IMR-90 (cell line): ENCODE results near the gene SOX6. TPM values are rescaled to one million over a fixed set of nuclear protein-coding genes. Genes with fewer than 3 reads are reported as not detected.

Experiments
- ATAC-seq: fragments of 200-7000 bp; cut with Tn5 transposase; 2 replicates; pipeline ENCODE4 v1.9.1; 2020; ENCODE audit warnings: low read depth, mild to moderate bottlenecking, moderate library complexity
- BruUV-seq: library from RNA; stranded (reverse); fragments of 400-500 nt; replicated peaks from 2 replicates; lab custom pipeline; 2021; lab: Mats Ljungman, UMichigan
- CTCF ChIA-PET: fragments of 300-600 bp; formaldehyde crosslinking; extraction: SDS; loops from one replicate; lab custom pipeline; 2021; ENCODE audit warnings: antibody characterized with exemption; lab: Yijun Ruan, JAX
- POLR2A ChIA-PET: fragments of 300-600 bp; sonication (Branson Sonifier 250); formaldehyde crosslinking; loops from one replicate; lab custom pipeline; 2022; ENCODE audit warnings: antibody characterized with exemption; ENCODE audit not compliant: unreplicated experiment; lab: Charles Lee
- DNase-seq: peaks from one replicate; pipeline ENCODE4 v3.0.0; 2013
- H2AFZ ChIP-seq: replicated peaks from 2 replicates; pipeline ENCODE3; 2013; ENCODE audit warnings: low read length, mild to moderate bottlenecking; ENCODE audit not compliant: poor library complexity
- H2AK5ac ChIP-seq: 2 replicates; pipeline ENCODE4 v1.6.1; 2013; ENCODE audit warnings: low read depth, low read length, inconsistent platforms
- H2AK9ac ChIP-seq: replicated peaks from 2 replicates; pipeline ENCODE3; 2013; ENCODE audit warnings: mild to moderate bottlenecking, low read depth, low read length, moderate library complexity; ENCODE audit not compliant: poor library complexity
- H2BK120ac ChIP-seq: 2 replicates; pipeline ENCODE4 v1.6.1; 2013; ENCODE audit warnings: low read depth, low read length, inconsistent platforms
- H2BK15ac ChIP-seq: 3 replicates; pipeline ENCODE4 v1.6.1; 2013; ENCODE audit warnings: low read depth, low read length, inconsistent platforms
- H2BK20ac ChIP-seq: 2 replicates; pipeline ENCODE4 v1.6.1; 2013; ENCODE audit warnings: low read depth, mild to moderate bottlenecking, inconsistent platforms, low read length, moderate library complexity
- H2BK5ac ChIP-seq: 2 replicates; pipeline ENCODE4 v1.6.1; 2013; ENCODE audit warnings: mild to moderate bottlenecking, low read depth, low read length, inconsistent platforms; ENCODE audit not compliant: poor library complexity, severe bottlenecking
- H3K14ac ChIP-seq: replicated peaks from 2 replicates; pipeline ENCODE4 v1.6.1; 2013; ENCODE audit warnings: low read depth, low read length, inconsistent platforms
- H3K18ac ChIP-seq: 2 replicates; pipeline ENCODE4 v1.6.1; 2013; ENCODE audit warnings: low read depth, low read length, control low read depth
- H3K23ac ChIP-seq: 2 replicates; pipeline ENCODE4 v1.6.1; 2013; ENCODE audit warnings: low read depth, low read length, inconsistent platforms
- H3K27ac ChIP-seq: 2 replicates; pipeline ENCODE4 v1.5.1; 2013; ENCODE audit warnings: mild to moderate bottlenecking, control low read depth, low read length; ENCODE audit not compliant: insufficient read depth
- H3K27me3 ChIP-seq: 2 replicates; pipeline ENCODE4 v1.6.1; 2013; ENCODE audit warnings: low read length; ENCODE audit not compliant: control insufficient read depth, insufficient read depth
- H3K36me3 ChIP-seq: 2 replicates; pipeline ENCODE4 v1.6.1; 2013; ENCODE audit warnings: low read length, mixed read lengths; ENCODE audit not compliant: control insufficient read depth, insufficient read depth
- H3K4ac ChIP-seq: 2 replicates; pipeline ENCODE4 v1.6.1; 2013; ENCODE audit warnings: low read depth, low read length, inconsistent platforms
- H3K4me1 ChIP-seq: 2 replicates; pipeline ENCODE4 v1.6.1; 2013; ENCODE audit warnings: low read length, mixed read lengths; ENCODE audit not compliant: control insufficient read depth, insufficient read depth
- H3K4me2 ChIP-seq: 2 replicates; pipeline ENCODE4 v1.6.1; 2013; ENCODE audit warnings: low read depth, mild to moderate bottlenecking, control low read depth, low read length, moderate library complexity
- H3K4me3 ChIP-seq: 2 replicates; pipeline ENCODE4 v1.5.1; 2013; ENCODE audit warnings: low read depth, mild to moderate bottlenecking, control low read depth, low read length, moderate library complexity; ENCODE audit not compliant: insufficient read depth
- H3K56ac ChIP-seq: 2 replicates; pipeline ENCODE4 v1.6.1; 2013; ENCODE audit warnings: low read length, inconsistent platforms; ENCODE audit not compliant: insufficient read depth; ENCODE audit errors: extremely low read depth
- H3K79me1 ChIP-seq, 2 experiments: 2 replicates each; pipeline ENCODE4 v1.6.1; 2013; ENCODE audit warnings: low read length in 2 of 2, inconsistent platforms in 1 of 2, low read depth in 1 of 2
- H3K9ac ChIP-seq: 2 replicates; pipeline ENCODE4 v1.6.1; 2013; ENCODE audit warnings: low read depth, low read length, control low read depth
- H3K9me1 ChIP-seq: 2 replicates; pipeline ENCODE4 v1.6.1; 2013; ENCODE audit warnings: low read length, inconsistent platforms; ENCODE audit not compliant: insufficient read depth
- H3K9me3 ChIP-seq: 2 replicates; pipeline ENCODE4 v1.6.1; 2013; ENCODE audit warnings: low read length; ENCODE audit not compliant: control insufficient read depth, insufficient read depth
- H4K20me1 ChIP-seq: 2 replicates; pipeline ENCODE4 v1.6.1; 2013; ENCODE audit warnings: low read length, inconsistent platforms; ENCODE audit not compliant: insufficient read depth
- H4K5ac ChIP-seq: 2 replicates; pipeline ENCODE4 v1.6.1; 2013; ENCODE audit warnings: mild to moderate bottlenecking, low read depth, low read length, control low read depth
- H4K8ac ChIP-seq, 2 experiments: 2 replicates each; pipeline ENCODE4 v1.6.1; 2013; ENCODE audit warnings: low read depth in 2 of 2, low read length in 2 of 2, control low read depth in 1 of 2, inconsistent platforms in 1 of 2
- H4K91ac ChIP-seq: 2 replicates; pipeline ENCODE4 v1.6.1; 2013; ENCODE audit warnings: low read depth, low read length, inconsistent platforms; ENCODE audit not compliant: insufficient read depth
- CTCF ChIP-seq: conservative IDR thresholded peaks from 2 replicates; pipeline ENCODE4 v1.5.1; 2012; ENCODE audit warnings: mild to moderate bottlenecking, low read depth, low read length, improper control_type of control experiment
- FOS ChIP-seq: fragments of 150-350 bp; IDR thresholded peaks from 2 replicates; pipeline ENCODE4 v1.6.1; 2016; ENCODE audit warnings: low read depth, low read length
- SMC3 ChIP-seq: fragments of 150-350 bp; IDR thresholded peaks from 2 replicates; pipeline ENCODE4 v1.6.1; 2016; ENCODE audit warnings: low read depth, mild to moderate bottlenecking, antibody characterized with exemption, low read length, moderate library complexity
- WGBS, 2 experiments: methylation state at CpG; one replicate each; pipeline versions ENCODE4 v1.1.5 to v1.1.7; 2013; ENCODE audit warnings: missing lambda C conversion rate in 2 of 2; ENCODE audit not compliant: insufficient read length in 1 of 2; ENCODE audit errors: extremely low coverage in 2 of 2; 5-methylcytosine and 5-hydroxymethylcytosine counted together
- dilution Hi-C: fragments of 300-500 bp; cut with HindIII; formaldehyde crosslinking; loops from one replicate; pipeline ENCODE4 v1.14.3; 2018; ENCODE audit warnings: low sequenced_read_pairs; ENCODE audit not compliant: unreplicated experiment
- in situ Hi-C: fragments of 300-500 bp; cut with MboI; formaldehyde crosslinking; loops from 3 replicates; pipeline ENCODE4 v1.14.3; 2019; ENCODE audit warnings: low sequenced_read_pairs, inconsistent platforms, mixed read lengths
- intact Hi-C: fragments of 100-400 bp; cut with micrococcal nuclease; formaldehyde crosslinking; loops from 2 replicates; pipeline ENCODE4 v1.10.0; 2022
- polyA plus RNA-seq, 3 experiments: library from polyadenylated mRNA; depleted of rRNA; stranded (reverse); fragments of >200 nt; gene quantifications; 2 replicates each; pipeline ENCODE4 v1.2.3, GENCODE V29; 2012; ENCODE audit warnings: low replicate concordance in 1 of 3
- total RNA-seq: library from RNA; depleted of rRNA; stranded (reverse); fragments of >200 nt; gene quantifications from 2 replicates; pipeline ENCODE4 v1.2.3, GENCODE V29; 2012

Gene SOX6
- total and polyA plus RNA-seq, 2 of the 4 experiments (the other 2 are of a cell fraction), result 1.7 to 7.7 TPM

- Histone ChIP-seq H3K36me3 (no peaks in the 10 kb centered on the region), H2AK5ac (no peak overlapping the region), H3K4me2 (no peak overlapping the region), H3K14ac (no peak overlapping the region), H3K27ac (no peak overlapping the region), H2BK120ac (no peak overlapping the region), H4K5ac (no peak overlapping the region), H4K91ac (no peak overlapping the region), H3K79me1 (peaks cover 0 to 4% of the 10 kb centered on the region in 2 experiments; a peak in 1 of 4 replicates), H3K4me1 (peaks cover 10% of the 10 kb centered on the region), H4K20me1 (no peaks in the 10 kb centered on the region), H2BK15ac (no peak overlapping the region), H3K4me3 (no peak overlapping the region), H3K9me1 (no peaks in the 10 kb centered on the region), H2BK5ac (no peak overlapping the region), H2BK20ac (no peak overlapping the region), H2AK9ac (no peak overlapping the region), H2AFZ (no peak overlapping the region), H3K18ac (no peak overlapping the region), H3K9ac (no peak overlapping the region), H3K4ac (no peak overlapping the region), H3K56ac (no peak overlapping the region), H3K27me3 (no peaks in the 10 kb centered on the region), H4K8ac (no peak overlapping the region), H3K23ac (no peak overlapping the region), H3K9me3 (no peaks in the 10 kb centered on the region)
- TF ChIP-seq FOS (no peak), SMC3 (no peak), CTCF (no peak)
- dilution Hi-C loops (no loop called here), in situ Hi-C loops (no loop called here), intact Hi-C loops (no loop called here)
- ATAC-seq (no peak), DNase-seq (no peak)
- WGBS, 2 experiments, result no CpG with 5 or more reads among the region's 1 CpG
- ChIA-PET POLR2A (no interaction called here), CTCF (interaction anchor here (0.6 kb wide), 1 partner anchor 334 kb away, joined by 3 read pairs; no protein-coding TSS in a partner anchor)
- no TSS peak for BruUV-seq
Measured at GRCh38 chr11:16361108-16361865, 4.9 kb upstream of the SOX6 start.
